GM13976 (cell line): Measurements from ENCODE around the gene EXOC4.

ENCODE experiments used
- DNase-seq: peaks from one replicate; pipeline ENCODE4 v3.0.0; 2012; ENCODE audit warnings: low spot score
- CTCF ChIP-seq: IDR thresholded peaks from 2 replicates; pipeline ENCODE4 v1.5.1; 2012; ENCODE audit warnings: borderline replicate concordance, mild to moderate bottlenecking; ENCODE audit not compliant: insufficient read depth; ENCODE audit errors: extremely low read depth, missing control alignments, control extremely low read depth
- in situ Hi-C: fragments of 300-500 bp; cut with MboI; formaldehyde crosslinking; loops from one replicate; pipeline ENCODE4 v1.12.0; 2022; ENCODE audit warnings: low sequenced_read_pairs, mixed read lengths, inconsistent platforms; ENCODE audit not compliant: unreplicated experiment

The EXOC4 gene

DNA sequence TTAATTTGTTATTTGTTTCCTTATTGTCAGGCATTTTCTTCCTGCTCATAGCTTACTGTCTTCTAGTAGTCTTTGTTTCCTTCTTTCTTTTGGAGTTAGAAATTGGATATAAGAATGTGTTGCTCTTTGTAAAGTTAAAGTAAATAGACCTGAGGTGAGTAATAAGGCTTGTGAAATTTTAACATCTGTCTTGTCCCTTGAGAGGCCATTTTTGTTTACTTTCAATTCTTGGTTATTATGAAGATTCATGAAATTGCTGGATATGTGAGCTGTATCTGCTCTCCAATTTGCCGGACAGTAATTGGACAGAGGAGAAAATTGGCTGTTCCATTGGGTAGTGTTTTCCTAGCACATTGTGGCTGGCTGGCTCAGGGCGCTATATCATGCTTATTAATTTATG is 260.7 kb downstream of the EXOC4 start:
- DNase-seq: no peak
- in situ Hi-C loops: no loop called here
- TF ChIP-seq CTCF: no peak

DNA sequence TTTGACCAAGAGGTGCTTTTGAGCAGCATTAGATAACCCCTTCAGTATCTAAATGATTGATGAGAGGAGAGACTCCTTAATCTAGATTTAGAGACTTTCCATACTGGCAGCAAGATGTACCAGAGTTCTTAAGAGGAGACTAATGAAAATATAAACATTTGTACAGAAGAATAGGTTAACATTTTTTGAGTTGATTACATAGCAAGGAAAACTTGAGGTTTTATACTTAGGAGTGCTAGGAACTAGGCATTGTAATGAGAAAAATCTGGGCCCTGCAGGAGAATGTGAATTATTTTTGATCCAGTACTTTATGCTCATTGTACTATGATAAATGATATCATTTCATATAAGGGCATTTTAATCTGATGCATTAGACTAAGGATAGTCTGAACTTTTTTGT is 261.7 kb downstream of the EXOC4 start:
- in situ Hi-C loops: no loop called here
- no peak for DNase-seq
- no peak for TF ChIP-seq CTCF

DNA sequence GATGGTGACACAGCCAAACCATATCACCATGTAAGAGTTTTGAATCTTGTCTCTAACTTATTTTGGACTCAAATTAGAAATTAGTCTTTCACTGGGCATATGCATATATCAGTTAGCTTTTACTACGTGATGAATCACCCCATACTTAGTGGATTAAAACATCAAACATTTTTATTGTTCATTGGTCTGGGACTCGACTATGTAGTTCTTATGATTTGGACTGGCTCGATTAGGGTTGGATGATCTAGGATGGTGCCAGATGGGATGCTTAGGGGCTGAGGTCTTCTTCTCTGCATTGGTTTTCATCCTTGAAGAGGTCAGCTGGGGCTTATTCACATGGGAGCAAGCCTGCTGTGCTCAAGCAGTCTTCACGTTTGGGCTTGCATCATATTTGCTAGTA is 264.9 kb downstream of the EXOC4 start:
- in situ Hi-C loops: no loop called here
- DNase-seq: no peak
- TF ChIP-seq CTCF: no peak

GRCh38 chr7:133518718-133519117 is 265.8 kb downstream of the EXOC4 start:
- in situ Hi-C loops: no loop called here
- no peak for DNase-seq
- no peak for TF ChIP-seq CTCF

DNA sequence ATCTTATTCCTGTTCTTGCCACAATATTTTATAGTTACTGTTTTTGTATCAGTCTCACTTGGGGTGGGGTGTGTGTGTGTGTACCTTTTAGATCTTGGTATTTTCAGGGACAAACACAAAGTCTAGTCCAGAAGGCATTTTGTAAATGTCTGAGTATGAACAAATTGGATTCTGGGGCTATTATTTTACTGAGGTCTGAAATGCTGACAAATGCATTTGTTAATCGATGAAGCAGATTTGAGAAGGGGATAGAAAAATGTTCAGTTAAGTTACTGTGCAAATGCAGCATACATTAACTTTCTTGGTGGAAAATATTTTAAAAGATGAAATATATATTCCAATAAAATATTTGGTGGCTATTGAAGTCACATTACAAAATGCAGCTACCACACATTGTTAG is 267.4 kb downstream of the EXOC4 start:
- no peak for TF ChIP-seq CTCF
- DNase-seq: no peak
- in situ Hi-C loops: no loop called here

DNA sequence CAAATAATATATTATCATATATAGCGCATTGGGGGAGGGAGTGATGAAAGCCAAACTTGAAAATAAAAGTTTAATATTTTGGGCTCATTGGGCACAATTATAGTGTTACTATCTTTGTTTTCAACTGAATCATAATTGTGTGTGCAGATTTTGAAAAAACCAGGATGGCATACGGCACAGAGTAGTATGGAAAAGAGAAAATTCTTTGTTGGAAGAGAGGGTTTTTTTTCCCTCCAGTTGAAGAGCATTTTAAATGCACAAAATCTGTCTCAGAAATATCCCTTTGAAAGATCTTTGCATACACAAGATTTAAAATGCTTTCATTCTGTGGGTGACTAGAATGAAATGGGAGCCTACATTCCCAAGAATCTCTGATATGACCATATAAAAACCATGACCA is 269.6 kb downstream of the EXOC4 start:
- no peak for DNase-seq
- TF ChIP-seq CTCF: no peak
- in situ Hi-C loops: no loop called here

GRCh38 chr7:133528796-133529195 is 275.9 kb downstream of the EXOC4 start:
- DNase-seq: no peak
- in situ Hi-C loops: no loop called here
- TF ChIP-seq CTCF: no peak
